Skin of body (tissue), 2 donors: ENCODE data around the gene RAB44. TPM values are rescaled to one million over a fixed set of nuclear protein-coding genes. Genes with fewer than 3 reads are reported as not detected.
"Not testable (repeated sequence)": the region's sequence is repeated elsewhere in the genome, so short reads cannot be mapped to it uniquely, and the experiment has no call there.

Experiments
- DNase-seq: peaks from one replicate; lab custom pipeline; 2025; lab: John Stamatoyannopoulos, UW
- total RNA-seq: library from RNA; depleted of rRNA; stranded (reverse); fragments of >200 nt; gene quantifications from one replicate; pipeline ENCODE4 v1.2.3, GENCODE V29; 2014

Gene RAB44
- total RNA-seq, 1 donor from 2014 or later = 0.59 TPM

GRCh38 chr6:36706339-36706738 lies 8.7 kb downstream of the RAB44 start:
- DNase-seq = no peak

DNA sequence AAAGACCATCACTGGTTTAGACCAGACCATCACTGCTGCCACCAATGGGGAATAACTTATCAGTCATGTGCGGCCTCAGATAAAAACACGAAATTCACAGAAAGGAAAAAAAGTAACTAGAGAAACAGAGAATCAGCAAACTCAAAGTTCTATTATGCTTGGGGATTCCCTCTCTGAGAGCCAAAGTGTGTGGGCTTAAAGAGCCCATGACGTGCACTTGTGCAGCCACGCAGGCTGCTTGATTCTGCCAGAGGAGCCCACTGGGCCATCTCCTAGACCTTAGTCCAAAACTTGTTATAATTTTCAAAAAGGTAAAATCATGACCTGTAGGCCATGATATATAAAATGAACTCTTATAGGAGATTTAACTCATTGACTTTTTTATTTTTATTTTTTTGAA lies 15.2 kb downstream of the RAB44 start:
- DNase-seq = no peak

GRCh38 chr6:36713846-36714245 lies 16.2 kb downstream of the RAB44 start:
- DNase-seq = no peak

DNA sequence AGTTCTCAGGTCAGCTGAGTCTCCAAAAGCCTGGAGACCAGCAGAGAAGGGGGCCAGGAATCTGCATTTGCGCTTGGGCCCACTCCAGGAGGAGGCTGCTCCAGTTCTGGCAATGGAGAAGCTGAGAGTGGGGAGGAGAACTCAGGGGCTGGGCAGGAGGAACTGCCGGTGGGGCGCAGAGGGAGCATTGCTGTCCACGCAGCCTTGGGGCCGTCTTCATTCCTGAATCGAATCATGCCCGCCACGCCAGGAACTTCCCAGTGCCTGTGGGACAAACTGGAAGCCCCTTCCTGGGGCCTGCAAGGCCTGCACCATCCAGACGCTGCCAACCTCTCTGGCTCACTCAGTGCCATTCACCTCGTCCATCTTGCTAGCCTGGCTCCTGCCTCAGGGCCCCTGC lies 16.9 kb downstream of the RAB44 start:
- DNase-seq = no peak

DNA sequence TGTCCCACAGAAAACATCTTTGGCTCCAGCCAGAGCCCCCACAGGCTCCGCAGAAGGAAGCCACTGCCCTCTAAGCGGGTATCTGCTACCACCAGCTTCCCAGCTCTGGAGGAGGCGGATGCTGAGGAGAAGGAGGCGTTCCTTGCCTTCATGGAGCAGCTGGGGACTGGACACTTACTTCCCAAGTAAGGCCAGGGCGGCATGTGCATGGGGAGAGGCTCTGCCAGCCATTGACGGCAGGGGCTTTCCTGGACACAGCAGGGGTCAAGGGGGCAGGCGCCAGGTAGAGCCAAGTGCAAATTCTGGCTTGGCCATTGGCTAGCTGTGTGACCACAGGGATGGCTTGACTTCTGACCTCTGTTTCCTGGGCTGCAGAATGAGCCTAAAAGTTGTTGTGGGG lies 17.8 kb downstream of the RAB44 start:
- no peak for DNase-seq

- no peak for DNase-seq
Observed at GRCh38 chr6:36716476-36717093, 19.0 kb downstream of the RAB44 start.

DNA sequence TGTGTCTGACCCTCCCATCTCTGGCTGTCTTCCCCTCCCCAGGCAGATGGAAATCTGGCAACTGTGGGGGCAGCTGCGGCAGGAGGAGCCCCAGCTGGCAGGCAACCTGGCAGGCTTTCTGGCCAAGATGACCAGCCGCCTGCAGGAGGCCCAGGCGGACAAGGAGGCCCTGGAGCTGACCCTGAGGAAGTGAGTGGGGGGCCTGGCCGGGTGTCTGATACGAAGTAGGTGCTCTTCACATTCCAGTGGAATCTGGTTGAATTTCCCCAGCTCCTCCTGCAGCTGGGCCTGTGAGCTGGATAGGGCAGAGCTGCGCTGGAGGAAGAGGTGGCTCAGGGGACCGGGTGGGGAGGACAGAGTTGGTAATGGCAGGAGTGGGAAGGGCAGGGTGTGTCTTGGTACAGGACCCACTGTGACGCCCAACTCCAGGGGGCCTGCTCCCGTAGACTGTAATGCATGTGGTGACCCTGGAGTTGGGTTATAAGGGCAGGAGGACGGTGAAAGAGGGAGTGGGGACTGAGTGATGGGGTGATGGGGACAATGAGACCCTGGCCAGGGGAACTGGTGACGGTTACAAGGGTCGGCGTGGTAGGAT lies 19.7 kb downstream of the RAB44 start:
- DNase-seq = no peak

DNA sequence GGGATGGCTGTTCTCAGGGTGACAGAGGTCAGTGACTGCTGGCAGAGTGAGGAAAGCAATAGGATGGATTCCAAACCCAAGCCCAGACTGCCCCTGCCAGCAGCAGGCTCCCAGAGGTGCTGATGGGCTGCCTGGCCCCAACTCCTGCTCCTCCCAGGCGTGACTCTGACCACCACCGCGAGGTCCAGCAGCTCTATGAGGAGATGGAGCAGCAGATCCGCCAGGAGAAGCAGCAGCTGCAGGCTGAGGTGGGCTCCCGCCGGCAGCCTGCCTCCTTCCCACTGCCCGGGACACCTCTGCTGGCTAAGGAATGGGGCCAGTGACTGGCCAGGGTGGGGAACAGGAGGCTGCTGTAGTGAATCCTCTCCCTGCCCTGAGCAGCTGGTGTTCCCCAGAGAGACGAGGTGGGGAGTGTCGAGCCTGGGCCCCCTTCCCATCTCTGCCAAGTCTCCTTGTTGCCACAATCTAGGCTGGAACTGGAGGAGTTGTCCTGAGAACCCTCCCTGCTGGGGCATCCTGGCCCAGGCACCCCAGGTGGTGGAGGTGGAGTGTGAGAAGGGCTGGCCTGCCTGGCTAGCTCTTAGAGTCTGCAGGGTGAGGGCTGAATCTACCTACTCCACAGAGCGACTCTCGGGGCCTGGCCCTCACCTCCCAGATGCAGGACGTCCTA lies 20.4 kb downstream of the RAB44 start:
- no peak for DNase-seq

DNA sequence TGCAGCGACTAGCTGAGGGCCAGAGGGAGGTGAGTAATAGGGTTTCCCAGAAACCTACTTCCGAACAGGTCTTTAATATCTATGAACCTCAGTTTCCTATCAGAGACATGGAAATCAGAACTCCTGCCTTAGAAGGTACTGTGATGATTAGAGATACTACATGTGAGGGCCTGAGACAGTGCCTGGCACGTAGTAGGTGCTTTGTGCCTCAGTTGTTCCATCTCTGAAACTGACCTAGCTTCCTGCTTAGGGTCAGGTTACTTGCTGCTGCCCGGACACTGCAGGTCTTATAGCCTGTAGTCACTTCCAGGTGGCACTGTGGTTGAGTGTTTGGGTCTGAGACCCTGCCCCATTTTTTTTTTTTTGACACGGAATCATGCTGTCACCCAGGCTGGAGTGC lies 20.9 kb downstream of the RAB44 start:
- no peak for DNase-seq

- DNase-seq = no peak
Observed at GRCh38 chr6:36719126-36719525, 21.5 kb downstream of the RAB44 start.

GRCh38 chr6:36720251-36721141 lies 22.9 kb downstream of the RAB44 start:
- DNase-seq = no peak

GRCh38 chr6:36721369-36722140 lies 23.9 kb downstream of the RAB44 start:
- DNase-seq = no peak

DNA sequence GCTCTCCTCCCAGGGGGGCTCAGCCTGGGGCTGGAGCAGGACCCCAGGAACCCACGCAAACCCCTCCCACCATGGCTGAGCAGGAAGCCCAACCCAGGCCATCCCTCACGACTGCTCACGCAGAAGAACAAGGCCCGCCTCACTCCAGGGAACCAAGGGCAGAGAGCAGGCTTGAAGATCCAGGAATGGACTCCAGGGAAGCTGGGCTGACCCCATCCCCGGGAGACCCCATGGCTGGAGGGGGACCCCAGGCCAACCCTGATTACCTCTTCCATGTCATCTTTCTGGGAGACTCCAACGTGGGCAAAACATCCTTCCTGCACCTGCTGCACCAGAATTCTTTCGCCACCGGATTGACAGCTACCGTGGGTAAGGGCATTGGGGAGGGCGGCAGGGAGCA lies 24.7 kb downstream of the RAB44 start:
- no peak for DNase-seq

DNA sequence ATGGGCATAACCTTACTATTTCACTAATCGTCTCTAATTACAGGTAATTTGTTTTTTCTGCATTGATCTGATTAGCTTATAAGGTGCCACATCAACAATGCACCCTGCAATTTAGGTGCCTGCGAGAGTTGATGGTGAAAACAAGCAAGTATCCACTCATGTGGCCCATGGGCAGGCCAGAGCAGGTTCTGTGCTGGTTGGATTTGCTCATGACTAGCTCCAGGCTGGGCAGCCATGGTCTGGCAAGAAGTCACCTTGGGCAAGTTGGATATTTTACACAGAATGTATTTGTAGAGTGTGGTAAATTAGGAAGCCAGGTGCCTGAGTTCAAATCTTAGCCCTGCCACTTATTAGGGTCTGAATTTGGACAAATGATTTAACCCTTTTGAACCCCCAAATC lies 25.3 kb downstream of the RAB44 start:
- DNase-seq = no peak

DNA sequence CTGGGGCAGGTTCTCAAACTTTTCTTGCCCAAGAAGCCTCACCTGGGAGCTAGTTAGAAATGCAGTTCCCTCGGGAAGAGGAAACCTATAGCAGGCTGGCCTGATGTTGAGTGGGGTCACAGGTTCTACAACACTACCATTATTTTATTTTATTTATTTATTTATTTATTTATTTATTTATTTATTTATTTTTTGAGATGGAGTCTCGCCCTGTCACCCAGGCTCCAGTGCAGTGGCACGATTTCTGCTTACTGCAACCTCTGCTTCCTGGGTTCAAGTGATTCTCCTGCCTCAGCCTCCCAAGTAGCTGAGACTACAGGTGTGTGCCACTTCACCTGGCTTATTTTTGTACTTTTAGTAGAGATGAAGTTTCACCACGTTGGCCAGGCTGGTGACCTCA lies 26.4 kb downstream of the RAB44 start:
- DNase-seq = not testable (repeated sequence)

DNA sequence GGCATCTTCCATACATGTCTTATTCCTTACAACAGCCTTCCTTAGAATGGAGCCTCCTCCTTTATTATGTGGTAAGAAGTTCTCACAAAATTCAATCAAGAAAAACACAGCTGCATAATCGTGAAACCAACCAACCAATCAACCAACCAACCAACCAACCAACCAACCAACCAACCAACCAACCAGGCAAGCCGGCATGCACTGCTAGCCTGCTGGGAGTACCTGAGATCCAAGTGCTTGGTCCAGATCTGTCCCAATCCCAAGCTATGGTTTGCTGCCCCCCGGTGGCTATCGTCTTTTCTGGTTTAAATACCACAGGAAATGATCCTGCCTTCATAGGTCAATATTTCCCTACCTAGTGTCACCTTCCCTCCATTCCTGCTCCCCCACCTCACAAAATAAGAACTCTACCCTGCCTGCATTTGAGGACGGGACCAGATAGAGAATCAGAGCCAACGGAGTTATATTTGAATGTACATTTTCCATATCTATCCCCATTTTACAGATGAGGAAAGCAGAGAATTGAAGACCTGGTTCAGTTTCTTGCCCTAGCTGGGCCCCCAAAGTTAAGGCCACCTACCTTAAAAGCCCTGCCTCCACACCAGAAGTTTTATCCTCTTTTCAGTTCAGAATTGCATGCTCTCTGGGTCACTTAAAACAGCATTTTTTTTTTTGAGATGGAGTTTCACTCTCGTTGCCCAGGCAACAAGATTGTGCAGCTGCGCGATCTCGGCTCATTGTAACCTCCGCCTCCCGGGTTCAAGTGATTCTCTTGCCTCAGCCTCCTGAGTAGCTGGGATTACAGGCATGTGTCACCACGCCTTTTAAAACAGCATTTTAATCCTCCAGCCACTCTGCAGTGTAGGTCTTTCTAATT lies 27.1 kb downstream of the RAB44 start:
- no peak for DNase-seq

- no peak for DNase-seq
Observed at GRCh38 chr6:36725581-36725980, 28.0 kb downstream of the RAB44 start.

GRCh38 chr6:36727505-36728021 lies 29.9 kb downstream of the RAB44 start:
- no peak for DNase-seq

GRCh38 chr6:36728289-36729160 lies 30.9 kb downstream of the RAB44 start:
- DNase-seq = no peak
